Measurements from ENCODE around the gene PTPRT.

DNA sequence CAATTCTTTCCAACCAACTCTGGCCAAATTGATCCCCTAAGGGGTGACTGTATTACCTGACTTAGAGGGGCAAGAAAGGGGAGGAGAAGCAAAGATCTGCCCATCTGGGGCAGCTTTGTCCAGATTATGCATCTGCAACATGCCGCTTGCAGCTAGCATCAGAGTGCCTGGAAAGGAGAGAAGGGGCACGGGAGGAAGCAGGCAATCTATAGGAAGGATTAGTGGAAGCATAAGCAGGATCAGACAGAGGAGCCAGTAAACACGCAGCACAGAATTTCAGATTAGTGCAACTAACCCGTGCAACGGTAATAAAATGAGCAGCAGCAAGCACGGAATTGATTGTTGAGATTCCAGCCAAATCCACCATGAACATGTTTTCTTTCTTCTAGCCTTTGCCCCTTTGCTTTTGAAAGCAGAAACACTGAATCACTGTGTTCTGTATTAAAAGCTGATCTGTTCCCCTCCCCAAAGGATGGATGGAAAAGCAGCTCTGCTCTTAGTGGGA lies 927.9 kb downstream of the PTPRT start:
- TF ChIP-seq, protein P1, sequence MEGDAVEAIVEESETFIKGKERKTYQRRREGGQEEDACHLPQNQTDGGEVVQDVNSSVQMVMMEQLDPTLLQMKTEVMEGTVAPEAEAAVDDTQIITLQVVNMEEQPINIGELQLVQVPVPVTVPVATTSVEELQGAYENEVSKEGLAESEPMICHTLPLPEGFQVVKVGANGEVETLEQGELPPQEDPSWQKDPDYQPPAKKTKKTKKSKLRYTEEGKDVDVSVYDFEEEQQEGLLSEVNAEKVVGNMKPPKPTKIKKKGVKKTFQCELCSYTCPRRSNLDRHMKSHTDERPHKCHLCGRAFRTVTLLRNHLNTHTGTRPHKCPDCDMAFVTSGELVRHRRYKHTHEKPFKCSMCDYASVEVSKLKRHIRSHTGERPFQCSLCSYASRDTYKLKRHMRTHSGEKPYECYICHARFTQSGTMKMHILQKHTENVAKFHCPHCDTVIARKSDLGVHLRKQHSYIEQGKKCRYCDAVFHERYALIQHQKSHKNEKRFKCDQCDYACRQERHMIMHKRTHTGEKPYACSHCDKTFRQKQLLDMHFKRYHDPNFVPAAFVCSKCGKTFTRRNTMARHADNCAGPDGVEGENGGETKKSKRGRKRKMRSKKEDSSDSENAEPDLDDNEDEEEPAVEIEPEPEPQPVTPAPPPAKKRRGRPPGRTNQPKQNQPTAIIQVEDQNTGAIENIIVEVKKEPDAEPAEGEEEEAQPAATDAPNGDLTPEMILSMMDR (conservative IDR thresholded peaks at IDR 0.05; ENCODE audit: low read depth, low read length), result no peak
- TF ChIP-seq EZH2 (IDR thresholded peaks at IDR 0.05; ENCODE audit: borderline replicate concordance, low read depth, low read length, poor library complexity, severe bottlenecking), result no peak
